HG03457 (cell line): ENCODE data around the gene PLCZ1.
"Not testable (repeated sequence)": the region's sequence is repeated elsewhere in the genome, so short reads cannot be mapped to it uniquely, and the experiment has no call there.

ENCODE experiments used
- ATAC-seq: cut with Tn5 transposase; IDR thresholded peaks from one replicate; pipeline ENCODE4 v1.9.1; 2021; ENCODE audit warnings: moderate number of reproducible peaks; ENCODE audit not compliant: unreplicated experiment

The PLCZ1 gene

GRCh38 chr12:18737819-18738218, at the start of gene PLCZ1, which contains the start of gene CAPZA3:
Gene PLCZ1, minus strand, starts transcription at chr12:18738012. Its CDS starts 641 bp downstream, at chr12:18737371.
Gene CAPZA3, plus strand, starts transcription at chr12:18738119. Its CDS starts 150 bp downstream, at chr12:18738269.
- ATAC-seq: no peak

GRCh38 chr12:18785465-18785864, 47.7 kb upstream of the PLCZ1 start:
- not testable (repeated sequence) for ATAC-seq

- no peak for ATAC-seq
Observed at GRCh38 chr12:18782827-18783226, 45.0 kb upstream of the PLCZ1 start.

- not testable (repeated sequence) for ATAC-seq
Observed at GRCh38 chr12:18766479-18766878, 28.7 kb upstream of the PLCZ1 start.

GRCh38 chr12:18755341-18755740, 17.5 kb upstream of the PLCZ1 start:
- no peak for ATAC-seq

GRCh38 chr12:18754124-18754707, 16.4 kb upstream of the PLCZ1 start:
- no peak for ATAC-seq

GRCh38 chr12:18753481-18754123, 15.8 kb upstream of the PLCZ1 start:
- ATAC-seq: no peak

- ATAC-seq: no peak
Observed at GRCh38 chr12:18752947-18753346, 15.1 kb upstream of the PLCZ1 start.

- ATAC-seq: no peak
Observed at GRCh38 chr12:18752280-18752920, 14.6 kb upstream of the PLCZ1 start.

GRCh38 chr12:18751866-18752265, 14.1 kb upstream of the PLCZ1 start:
- no peak for ATAC-seq

GRCh38 chr12:18750085-18750484, 12.3 kb upstream of the PLCZ1 start:
- no peak for ATAC-seq

- no peak for ATAC-seq
Observed at GRCh38 chr12:18749386-18749957, 11.7 kb upstream of the PLCZ1 start.

GRCh38 chr12:18747895-18748294, 10.1 kb upstream of the PLCZ1 start:
- no peak for ATAC-seq

- no peak for ATAC-seq
Observed at GRCh38 chr12:18731156-18731555, 6.7 kb downstream of the PLCZ1 start.

GRCh38 chr12:18723752-18724151, 14.1 kb downstream of the PLCZ1 start:
- ATAC-seq: no peak

GRCh38 chr12:18721452-18721851, 16.4 kb downstream of the PLCZ1 start:
- no peak for ATAC-seq

- no peak for ATAC-seq
Observed at GRCh38 chr12:18720690-18721089, 17.1 kb downstream of the PLCZ1 start.

GRCh38 chr12:18719922-18720510, 17.8 kb downstream of the PLCZ1 start:
- no peak for ATAC-seq

- ATAC-seq: no peak
Observed at GRCh38 chr12:18718462-18718861, 19.4 kb downstream of the PLCZ1 start.

GRCh38 chr12:18716236-18716635, 21.6 kb downstream of the PLCZ1 start:
- ATAC-seq: no peak

- no peak for ATAC-seq
Observed at GRCh38 chr12:18706798-18707197, 31.0 kb downstream of the PLCZ1 start.
